ENCODE results near the gene ALDH1A3.

The ALDH1A3 gene

DNA sequence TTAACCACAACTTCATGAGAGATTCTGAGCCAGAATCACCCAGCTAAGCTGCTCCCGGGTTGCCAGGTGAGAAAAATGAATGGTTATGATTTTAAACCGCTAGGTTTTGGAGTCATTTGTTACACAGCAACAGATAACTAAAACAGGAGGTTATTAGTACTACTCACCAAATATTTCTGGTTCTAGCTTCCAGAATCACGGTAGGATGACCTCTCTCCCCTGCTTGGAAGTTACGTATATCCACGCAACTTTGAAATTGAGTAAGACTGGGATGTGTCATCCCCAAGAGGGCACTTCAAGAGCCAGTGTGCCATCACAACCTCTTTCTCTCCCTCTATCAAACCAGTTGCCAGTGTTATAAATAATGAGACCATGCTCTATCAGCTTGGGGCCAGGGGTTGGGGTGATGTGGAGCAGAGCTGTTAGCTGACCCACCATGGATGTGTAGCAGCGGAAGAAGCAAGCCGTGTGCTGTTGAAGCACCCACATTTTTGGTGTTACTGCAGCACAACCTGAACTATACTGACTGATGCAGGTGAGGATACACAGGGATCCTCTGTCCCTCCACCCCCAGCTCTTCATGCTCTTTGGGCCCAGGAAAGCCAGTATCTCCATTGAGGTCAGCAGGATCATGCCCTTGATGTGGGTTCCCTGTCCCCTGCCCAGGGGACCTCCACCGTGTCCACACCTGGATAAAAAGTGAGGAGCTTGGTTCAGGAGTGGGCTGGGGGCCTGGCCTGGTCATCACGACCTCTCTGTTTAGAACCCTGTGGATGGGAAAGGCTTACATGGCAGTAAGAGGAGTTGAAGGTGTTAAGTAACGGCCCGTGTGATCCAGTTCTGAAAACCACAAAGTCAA lies 19.4 kb upstream of the ALDH1A3 start:
- no peak for DNase-seq

- DNase-seq: no peak
These were observed 18.7 kb upstream of the ALDH1A3 start for GRCh38 chr15:100860829-100861510.

GRCh38 chr15:100861511-100861991 lies 18.1 kb upstream of the ALDH1A3 start:
- no peak for DNase-seq

- DNase-seq: no peak
These were observed 17.5 kb upstream of the ALDH1A3 start for GRCh38 chr15:100862162-100862561.

DNA sequence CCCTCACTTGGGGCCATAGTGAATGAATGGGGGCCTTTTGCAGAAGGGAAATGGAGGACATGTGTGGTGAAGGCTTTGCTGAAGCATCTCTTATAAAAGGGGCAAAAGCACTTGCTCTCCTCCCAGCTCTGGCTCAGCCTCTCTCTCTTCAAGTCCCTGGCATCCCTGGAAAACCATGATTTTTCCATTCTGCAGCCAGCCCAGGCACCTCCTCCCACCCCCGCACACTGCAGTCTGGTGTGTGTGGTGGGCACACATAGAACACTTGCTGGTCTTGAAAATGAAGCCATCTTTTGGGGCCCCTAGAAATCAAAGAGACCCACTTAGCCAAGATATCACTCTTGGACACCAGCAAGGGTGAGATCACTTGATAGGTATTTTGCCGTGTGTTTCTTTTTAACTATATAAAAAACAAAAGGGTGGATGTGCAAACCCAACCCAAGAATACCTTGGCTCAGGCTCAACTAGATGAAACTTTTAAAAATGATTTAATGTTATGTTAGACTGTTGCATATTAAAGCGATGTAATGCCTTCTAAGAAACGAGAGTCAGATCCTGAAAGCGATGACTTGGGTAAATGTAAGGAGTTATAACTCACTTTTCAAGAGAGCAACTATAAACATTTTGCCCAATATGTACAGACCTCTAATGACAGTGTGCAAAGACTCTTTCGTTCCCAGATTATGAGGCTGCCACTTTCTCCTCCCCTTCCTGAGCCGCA lies 16.4 kb upstream of the ALDH1A3 start:
- DNase-seq: no peak

GRCh38 chr15:100863796-100864267 lies 15.8 kb upstream of the ALDH1A3 start:
- DNase-seq: no peak

GRCh38 chr15:100866386-100867330 lies 13.0 kb upstream of the ALDH1A3 start:
- DNase-seq: no peak

DNA sequence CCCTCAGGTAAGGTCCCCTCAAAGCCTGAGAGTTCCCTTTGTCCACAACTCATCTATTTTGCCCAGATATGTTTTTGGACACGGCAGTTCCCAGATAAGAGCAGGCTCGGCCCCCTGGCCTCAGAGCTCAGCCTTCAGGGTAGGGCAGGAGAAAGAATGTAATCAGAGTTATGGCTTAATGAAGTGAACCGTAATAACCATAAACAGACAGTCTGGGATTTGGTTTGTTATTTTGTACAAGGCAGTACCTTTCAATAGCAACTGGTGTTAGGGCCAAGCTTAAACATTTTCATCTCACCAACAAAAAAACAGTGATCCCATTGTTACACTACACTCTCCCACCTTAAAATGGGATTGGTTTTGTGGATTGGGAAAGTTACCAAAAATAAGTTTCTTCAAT lies 12.2 kb upstream of the ALDH1A3 start:
- no peak for DNase-seq

DNA sequence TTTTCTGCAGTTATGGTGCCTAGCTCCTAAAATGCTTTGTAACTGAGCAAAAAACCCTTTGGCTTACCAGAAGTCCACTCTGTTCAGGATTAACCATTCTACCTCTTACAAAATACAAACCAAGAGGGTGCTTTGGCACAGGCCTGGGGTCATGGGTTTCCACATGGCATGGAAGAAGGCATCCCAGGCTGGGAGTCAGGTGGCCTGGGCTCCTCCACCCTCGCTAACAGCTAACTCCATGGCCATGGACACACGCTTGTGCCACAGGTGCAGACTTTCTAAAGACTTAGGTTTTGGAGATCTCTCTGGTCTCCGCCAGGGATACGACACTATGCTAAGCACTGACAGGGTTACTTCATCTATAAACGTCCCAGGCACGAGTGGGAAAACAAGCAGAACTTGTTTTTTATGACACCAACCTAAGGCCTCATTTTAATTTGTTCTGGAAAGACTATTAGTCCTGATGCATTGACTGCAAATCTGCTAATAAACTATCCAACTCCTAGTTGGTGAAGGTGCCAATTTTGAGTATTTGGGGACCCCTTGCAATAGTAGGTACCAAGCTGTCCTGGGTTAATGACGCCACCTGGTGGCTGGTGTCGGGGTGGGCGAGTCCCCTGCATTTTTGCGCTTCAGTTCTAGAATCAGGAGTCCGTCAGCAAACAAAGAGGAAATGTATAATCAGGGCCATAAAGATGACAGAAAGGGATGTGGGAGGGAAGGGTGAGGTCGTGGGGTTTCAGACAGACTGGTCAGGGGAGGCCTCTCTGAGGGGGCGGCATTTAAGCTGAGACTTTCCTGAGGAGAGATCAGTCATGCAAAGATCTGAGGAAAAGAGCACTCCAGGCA lies 10.3 kb upstream of the ALDH1A3 start:
- no peak for DNase-seq

DNA sequence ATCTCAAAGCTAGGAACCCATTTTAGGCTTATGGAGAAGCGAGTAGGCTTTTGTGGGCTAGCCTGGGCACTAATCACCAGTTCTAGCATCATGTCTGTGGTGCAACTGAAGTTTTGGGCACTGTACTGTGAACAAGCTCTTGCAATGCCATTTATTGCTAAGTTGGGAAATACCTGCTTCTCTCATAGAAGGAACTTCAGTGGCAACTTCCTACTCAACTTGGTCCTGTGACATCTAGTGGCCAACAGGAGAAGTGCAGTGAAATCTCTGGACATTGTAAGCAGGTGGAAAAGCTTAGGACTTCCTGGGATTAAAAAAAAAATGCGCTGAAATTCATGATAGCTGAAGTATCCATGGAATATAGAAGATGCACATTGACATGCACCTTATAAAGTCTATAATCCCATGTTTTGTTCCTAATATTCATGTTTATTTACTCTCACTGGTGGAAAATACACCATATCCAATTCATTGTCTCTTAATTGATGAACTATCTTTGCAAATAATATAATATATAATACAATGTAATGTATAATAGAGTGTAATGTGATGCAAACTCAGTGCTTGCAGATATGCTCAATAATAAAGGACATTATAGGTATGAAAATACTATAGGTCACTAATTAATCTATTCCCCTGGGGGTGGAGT lies 6.5 kb upstream of the ALDH1A3 start:
- peak; percentile 2 for DNase-seq

- no peak for DNase-seq
These were observed 4.1 kb upstream of the ALDH1A3 start for GRCh38 chr15:100875495-100875894.

DNA sequence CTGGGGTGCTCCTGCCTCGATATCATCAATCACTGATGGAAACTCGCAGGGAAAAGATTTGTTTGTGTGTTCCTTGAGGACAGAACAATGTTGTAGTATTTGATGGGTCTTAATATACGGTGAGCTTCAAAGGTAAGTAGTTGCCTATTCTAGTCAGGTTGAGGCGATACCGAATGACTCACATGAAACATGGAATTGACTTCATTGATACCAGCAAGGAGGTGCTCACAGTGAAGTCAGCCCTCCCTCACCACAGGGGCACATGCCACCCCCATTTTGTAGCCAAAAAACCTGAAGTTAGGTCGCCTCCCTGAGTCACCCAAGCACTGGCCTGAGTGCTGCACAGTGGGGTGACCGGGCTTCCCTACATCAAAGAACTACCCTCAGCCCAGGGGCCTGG lies 3.7 kb upstream of the ALDH1A3 start:
- no peak for DNase-seq

GRCh38 chr15:100877551-100877950 lies 2.1 kb upstream of the ALDH1A3 start:
- DNase-seq: no peak

GRCh38 chr15:100878130-100878529 lies 1.5 kb upstream of the ALDH1A3 start:
- no peak for DNase-seq

DNA sequence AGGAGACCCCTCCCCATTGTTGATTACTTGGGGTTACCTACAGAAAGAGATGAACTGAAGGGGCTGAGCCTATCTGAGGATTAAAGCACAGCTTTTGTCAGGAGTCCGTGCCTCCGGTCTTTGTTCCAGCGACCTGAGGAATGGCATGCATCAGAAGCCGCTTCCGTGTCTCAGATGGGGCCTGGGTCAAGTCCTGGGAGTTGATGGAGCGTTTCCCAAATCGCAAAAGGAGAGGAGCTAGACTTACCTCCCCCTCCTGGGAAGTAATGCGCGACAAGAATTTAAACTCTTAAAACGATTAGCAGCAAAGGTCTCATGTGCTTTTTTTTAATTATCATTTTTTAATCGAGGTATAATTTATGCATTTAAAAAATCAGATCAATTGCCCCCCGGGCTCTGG lies 983 bp upstream of the ALDH1A3 start:
- DNase-seq: no peak

GRCh38 chr15:100879061-100879463 lies 569 bp upstream of the ALDH1A3 start:
- no peak for DNase-seq

DNA sequence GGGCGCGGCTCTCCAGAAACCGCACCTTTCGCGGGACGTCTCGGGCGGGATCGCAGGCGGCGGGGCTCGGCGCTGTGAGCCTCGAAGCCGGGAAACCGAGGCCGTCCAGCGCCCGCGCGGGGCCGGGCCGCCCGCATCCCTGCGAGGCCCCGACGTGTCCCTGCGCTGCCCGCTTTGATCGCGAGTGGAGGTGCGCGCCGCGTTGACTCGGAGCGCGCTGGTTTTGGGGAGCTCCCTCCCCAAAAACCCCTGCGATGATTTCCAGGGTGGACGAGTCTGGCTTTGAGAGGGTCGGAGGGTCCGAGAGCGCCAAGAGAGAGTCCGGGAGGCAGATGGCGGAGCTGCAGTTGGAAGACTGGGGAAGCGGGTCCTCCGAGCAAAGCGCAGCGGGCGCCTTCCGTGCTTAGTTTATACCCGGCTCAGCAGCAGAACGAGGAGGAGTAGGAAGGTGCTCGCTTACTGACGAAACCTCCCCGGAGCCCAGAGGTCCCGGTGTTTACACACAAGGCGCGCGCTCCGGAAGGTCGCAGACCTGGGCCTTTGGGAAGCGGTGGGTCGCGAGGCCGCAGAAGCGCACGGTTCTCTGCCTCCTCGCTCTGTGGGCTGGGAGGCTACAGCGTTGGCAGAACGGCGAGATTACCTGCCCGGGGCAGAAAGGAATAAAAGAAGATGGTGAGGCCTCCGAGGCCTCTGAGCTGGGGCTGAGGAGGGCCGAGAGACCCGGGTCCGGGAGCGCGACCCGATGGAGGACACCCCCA lies 687 bp downstream of the ALDH1A3 start:
- DNase-seq: no peak

GRCh38 chr15:100880897-100881242 lies 1.2 kb downstream of the ALDH1A3 start:
- no peak for DNase-seq

GRCh38 chr15:100881573-100882336 lies 2.1 kb downstream of the ALDH1A3 start:
- no peak for DNase-seq

All from NCI-H446 treated with DMSO at 0.1 percent for 48 hours (cell line).